ENCODE data around the gene DMRTB1. TPM values are rescaled to one million over a fixed set of nuclear protein-coding genes. Genes with fewer than 3 reads are reported as not detected.
A peak's percentile ranks its signal among the peaks of the same experiment; 100 is the strongest.

The DMRTB1 gene
- total RNA-seq, 2 donors from 2014 or later, result not detected

DNA sequence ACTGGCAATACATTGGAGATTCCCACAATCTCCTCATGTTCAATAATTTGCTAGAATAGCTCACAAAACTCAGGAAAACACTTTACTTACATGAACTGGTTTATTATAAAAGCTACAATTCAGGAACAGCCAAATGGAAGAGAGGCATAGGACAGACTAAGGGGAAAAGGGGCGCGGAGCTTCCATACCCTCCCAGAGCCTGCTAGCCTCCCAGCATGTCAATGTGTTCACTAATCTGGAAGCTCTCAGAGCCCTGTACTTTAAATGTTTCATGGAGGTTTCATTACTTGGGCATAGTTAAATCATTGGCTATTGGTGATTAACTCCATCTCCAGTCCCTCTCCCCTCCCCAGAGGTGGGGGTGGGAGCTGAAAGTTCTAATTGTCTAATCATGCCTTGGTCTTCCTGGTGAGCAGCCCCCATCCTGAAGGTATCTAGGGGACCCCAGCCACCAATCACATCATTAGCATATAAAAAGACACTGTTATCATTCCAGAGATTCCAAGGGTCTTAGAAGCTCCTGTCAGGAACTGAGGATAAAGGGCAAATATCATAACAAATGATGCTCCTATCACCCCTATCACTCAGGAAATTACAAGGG is 10.9 kb upstream of the DMRTB1 start:
- 45% methylated on average over 2 of the region's 2 CpGs; no CpG with 5 or more reads in 1 of the 2 experiments for WGBS, 2 experiments (ENCODE audit: insufficient coverage in 1 of 2, insufficient read length in 1 of 2)
- Histone ChIP-seq H3K4me1 (ENCODE audit: control insufficient read depth, insufficient read depth, low read length) (peaks cover 26% of the 10 kb centered on the region), H3K4me3 (ENCODE audit: low read length) (peak overlapping the region; percentile 31), H3K9me3 (ENCODE audit: control insufficient read depth, low read length) (peaks cover 8% of the 10 kb centered on the region), H3K27ac (ENCODE audit: low read depth, low read length) (peak overlapping the region; percentile 63), H3K9ac (ENCODE audit: extremely low read depth, low read length, poor library complexity, severe bottlenecking) (no peak overlapping the region), H3K27me3 (ENCODE audit: control insufficient read depth, insufficient read depth, low read length, poor library complexity, severe bottlenecking) (no peaks in the 10 kb centered on the region), H3K36me3 (ENCODE audit: control insufficient read depth, insufficient read depth, low read length) (no peaks in the 10 kb centered on the region)
- peak; percentile 89 for DNase-seq
- Mint-ChIP-seq H3K4me1 (peaks cover 46% of the 10 kb centered on the region), H3K27me3 (ENCODE audit: insufficient read depth) (no peaks in the 10 kb centered on the region), H3K4me3 (no peak overlapping the region), H3K27ac (peak overlapping the region; percentile 95), H3K9me3 (peaks cover 4% of the 10 kb centered on the region), H3K36me3 (ENCODE audit: low read depth) (no peaks in the 10 kb centered on the region)
- TF ChIP-seq, protein P1, sequence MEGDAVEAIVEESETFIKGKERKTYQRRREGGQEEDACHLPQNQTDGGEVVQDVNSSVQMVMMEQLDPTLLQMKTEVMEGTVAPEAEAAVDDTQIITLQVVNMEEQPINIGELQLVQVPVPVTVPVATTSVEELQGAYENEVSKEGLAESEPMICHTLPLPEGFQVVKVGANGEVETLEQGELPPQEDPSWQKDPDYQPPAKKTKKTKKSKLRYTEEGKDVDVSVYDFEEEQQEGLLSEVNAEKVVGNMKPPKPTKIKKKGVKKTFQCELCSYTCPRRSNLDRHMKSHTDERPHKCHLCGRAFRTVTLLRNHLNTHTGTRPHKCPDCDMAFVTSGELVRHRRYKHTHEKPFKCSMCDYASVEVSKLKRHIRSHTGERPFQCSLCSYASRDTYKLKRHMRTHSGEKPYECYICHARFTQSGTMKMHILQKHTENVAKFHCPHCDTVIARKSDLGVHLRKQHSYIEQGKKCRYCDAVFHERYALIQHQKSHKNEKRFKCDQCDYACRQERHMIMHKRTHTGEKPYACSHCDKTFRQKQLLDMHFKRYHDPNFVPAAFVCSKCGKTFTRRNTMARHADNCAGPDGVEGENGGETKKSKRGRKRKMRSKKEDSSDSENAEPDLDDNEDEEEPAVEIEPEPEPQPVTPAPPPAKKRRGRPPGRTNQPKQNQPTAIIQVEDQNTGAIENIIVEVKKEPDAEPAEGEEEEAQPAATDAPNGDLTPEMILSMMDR (conservative IDR thresholded peaks at IDR 0.05), result no peak

DNA sequence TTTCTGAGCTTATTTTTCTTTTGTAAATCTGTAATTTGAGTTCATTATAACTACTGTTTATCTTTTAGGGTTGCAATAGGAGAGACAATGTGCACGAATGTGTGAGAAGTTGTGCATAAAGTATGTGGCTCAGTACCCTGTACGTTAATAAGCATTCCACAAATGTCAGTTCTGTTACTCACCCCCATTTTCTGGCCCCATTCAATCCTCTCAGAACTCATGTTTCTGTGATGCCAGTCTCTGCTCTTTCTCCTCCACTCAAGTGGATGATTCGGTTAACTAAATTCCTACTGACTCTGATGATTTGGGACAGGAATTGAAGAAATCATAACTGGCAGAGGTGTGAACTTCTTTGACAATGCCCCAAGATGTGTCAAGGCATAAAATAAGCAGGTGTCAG is 10.2 kb upstream of the DMRTB1 start:
- no peaks in the 10 kb centered on the region for H3K27me3 Mint-ChIP-seq (ENCODE audit: insufficient read depth)

DNA sequence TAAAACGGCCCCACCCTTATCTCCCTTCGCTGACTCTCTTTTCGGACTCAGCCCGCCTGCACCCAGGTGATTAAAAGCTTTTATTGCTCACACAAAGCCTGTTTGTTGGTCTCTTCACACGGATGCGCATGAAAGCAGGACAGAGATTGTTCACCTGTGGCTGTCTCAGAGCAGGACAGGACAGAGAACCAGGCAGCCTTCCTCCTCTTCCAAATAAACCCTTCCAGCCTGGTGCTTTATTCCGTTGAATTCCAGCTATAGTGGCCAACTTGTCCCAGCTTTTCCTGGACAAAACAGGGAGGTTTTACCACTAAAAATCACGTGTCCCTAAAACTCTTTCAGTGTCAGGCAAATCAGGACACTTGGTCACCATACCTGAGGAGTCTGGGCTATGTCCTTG is 9.5 kb upstream of the DMRTB1 start:
- Histone ChIP-seq H3K4me3 (ENCODE audit: low read length) (peak overlapping the region; percentile 4), H3K27ac (ENCODE audit: low read depth, low read length) (no peak overlapping the region), H3K36me3 (ENCODE audit: control insufficient read depth, insufficient read depth, low read length) (no peaks in the 10 kb centered on the region), H3K4me1 (ENCODE audit: control insufficient read depth, insufficient read depth, low read length) (peaks cover 29% of the 10 kb centered on the region), H3K9ac (ENCODE audit: extremely low read depth, low read length, poor library complexity, severe bottlenecking) (peak overlapping the region; percentile 35), H3K27me3 (ENCODE audit: control insufficient read depth, insufficient read depth, low read length, poor library complexity, severe bottlenecking) (no peaks in the 10 kb centered on the region), H3K9me3 (ENCODE audit: control insufficient read depth, low read length) (peaks cover 8% of the 10 kb centered on the region)
- 10 to 16% methylated on average over 2 to 8 of the region's 8 CpGs for WGBS, 2 experiments (ENCODE audit: insufficient coverage in 1 of 2, insufficient read length in 1 of 2)
- Mint-ChIP-seq H3K27ac (peak overlapping the region; percentile 95), H3K4me3 (peak overlapping the region; percentile 39), H3K36me3 (ENCODE audit: low read depth) (no peaks in the 10 kb centered on the region), H3K4me1 (peaks cover 51% of the 10 kb centered on the region), H3K27me3 (ENCODE audit: insufficient read depth) (no peaks in the 10 kb centered on the region), H3K9me3 (peaks cover 4% of the 10 kb centered on the region)
- TF ChIP-seq, protein P1 (conservative IDR thresholded peaks at IDR 0.05), result no peak
- DNase-seq, result peak; percentile 80

More for the DNA sequence above, 10.2 kb upstream of the DMRTB1 start:
- DNase-seq, result peak; percentile 71
- no peaks in the 10 kb centered on the region for H3K36me3 ChIP-seq (ENCODE audit: control insufficient read depth, insufficient read depth, low read length)
- H3K9ac ChIP-seq (ENCODE audit: extremely low read depth, low read length, poor library complexity, severe bottlenecking), result peak overlapping the region; percentile 58
- Mint-ChIP-seq H3K36me3 (ENCODE audit: low read depth) (no peaks in the 10 kb centered on the region), H3K27ac (peak overlapping the region; percentile 95), H3K4me1 (peaks cover 51% of the 10 kb centered on the region), H3K4me3 (peak overlapping the region; percentile 39), H3K9me3 (peaks cover 4% of the 10 kb centered on the region)
- WGBS, 2 experiments (ENCODE audit: insufficient coverage in 1 of 2, insufficient read length in 1 of 2), result 21% methylated on average over 3 of the region's 3 CpGs; no CpG with 5 or more reads in 1 of the 2 experiments
- peaks cover 29% of the 10 kb centered on the region for H3K4me1 ChIP-seq (ENCODE audit: control insufficient read depth, insufficient read depth, low read length)
- H3K9me3 ChIP-seq (ENCODE audit: control insufficient read depth, low read length), result peaks cover 8% of the 10 kb centered on the region
- no peak overlapping the region for H3K4me3 ChIP-seq (ENCODE audit: low read length)
- TF ChIP-seq, protein P1 (conservative IDR thresholded peaks at IDR 0.05), result no peak
- no peaks in the 10 kb centered on the region for H3K27me3 ChIP-seq (ENCODE audit: control insufficient read depth, insufficient read depth, low read length, poor library complexity, severe bottlenecking)
- peak overlapping the region; percentile 63 for H3K27ac ChIP-seq (ENCODE audit: low read depth, low read length)
